ENCODE measurements around the gene CARM1. TPM values are rescaled to one million over a fixed set of nuclear protein-coding genes. Genes with fewer than 3 reads are reported as not detected.
A peak's percentile ranks its signal among the peaks of the same experiment; 100 is the strongest.

The CARM1 gene
- total RNA-seq, 5 donors from 2014 or later (not counting 1 experiment from before 2014, with no cell fraction given): 22.3 to 35.2 (median 30.8) TPM

GRCh38 chr19:10895363-10895762 lies 24.0 kb downstream of the CARM1 start:
- H3K27ac ChIP-seq (ENCODE audit: low read length): no peak overlapping the region
- H3K36me3 Mint-ChIP-seq: no peaks in the 10 kb centered on the region
- CTCF ChIA-PET: no interaction called here

GRCh38 chr19:10895920-10896319 lies 24.6 kb downstream of the CARM1 start:
- H3K27ac ChIP-seq (ENCODE audit: low read length): no peak overlapping the region
- H3K9me3 Mint-ChIP-seq: no peaks in the 10 kb centered on the region
- H3K27me3 ChIP-seq (replicated peaks in 1 of 2; ENCODE audit: control insufficient read depth in 2 of 2, extremely low read depth in 1 of 2, insufficient read depth in 2 of 2, low read length in 1 of 2): no peaks in the 10 kb centered on the region
- ChIA-PET POLR2A (no interaction called here), CTCF (no interaction called here)
- H3K36me3 Mint-ChIP-seq: no peaks in the 10 kb centered on the region
- peaks cover 4 to 15% of the 10 kb centered on the region in 2 experiments for H3K4me1 ChIP-seq (ENCODE audit: control insufficient read depth in 1 of 2, extremely low read depth in 1 of 2, insufficient read depth in 2 of 2, low read length in 2 of 2)
- no peaks in the 10 kb centered on the region for H3K27me3 Mint-ChIP-seq
- peaks cover 0 to 2% of the 10 kb centered on the region in 2 donors for H3K36me3 ChIP-seq (ENCODE audit: control insufficient read depth in 2 of 2, extremely low read depth in 1 of 2, insufficient read depth in 1 of 2, low read length in 1 of 2)
- H3K27ac Mint-ChIP-seq: no peak overlapping the region
- H3K4me1 Mint-ChIP-seq: peaks cover 15 to 21% (median 16%) of the 10 kb centered on the region in 3 donors
- WGBS (ENCODE audit: insufficient coverage): 96% methylated on average over 9 of the region's 12 CpGs
- H3K4me3 Mint-ChIP-seq: no peak overlapping the region
- H3K9me3 ChIP-seq: no peaks in the 10 kb centered on the region
- no peak for DNase-seq
- ATAC-seq (replicated peaks in 1 of 4): no peak
- H3K4me3 ChIP-seq (ENCODE audit: control insufficient read depth in 1 of 2, extremely low read depth in 1 of 2, low read length in 1 of 2): no peak overlapping the region

More at GRCh38 chr19:10895363-10895762, 24.0 kb downstream of the CARM1 start:
- Histone ChIP-seq H3K4me3 (ENCODE audit: control insufficient read depth in 1 of 2, extremely low read depth in 1 of 2, low read length in 1 of 2) (no peak overlapping the region), H3K4me1 (ENCODE audit: control insufficient read depth in 1 of 2, extremely low read depth in 1 of 2, insufficient read depth in 2 of 2, low read length in 2 of 2) (peaks cover 4 to 15% of the 10 kb centered on the region in 2 experiments), H3K9me3 (no peaks in the 10 kb centered on the region), H3K27me3 (replicated peaks in 1 of 2; ENCODE audit: control insufficient read depth in 2 of 2, extremely low read depth in 1 of 2, insufficient read depth in 2 of 2, low read length in 1 of 2) (no peaks in the 10 kb centered on the region), H3K36me3 (ENCODE audit: control insufficient read depth in 2 of 2, extremely low read depth in 1 of 2, insufficient read depth in 1 of 2, low read length in 1 of 2) (peaks cover 0 to 2% of the 10 kb centered on the region in 2 donors)
- Mint-ChIP-seq H3K27me3 (no peaks in the 10 kb centered on the region), H3K27ac (no peak overlapping the region), H3K4me3 (no peak overlapping the region), H3K9me3 (no peaks in the 10 kb centered on the region), H3K4me1 (peaks cover 15 to 21% (median 15%) of the 10 kb centered on the region in 3 donors)
- POLR2A ChIA-PET: no interaction called here
- DNase-seq (no peak), ATAC-seq (replicated peaks in 1 of 4) (no peak)
- 78% methylated on average over 4 of the region's 6 CpGs for WGBS (ENCODE audit: insufficient coverage)

DNA sequence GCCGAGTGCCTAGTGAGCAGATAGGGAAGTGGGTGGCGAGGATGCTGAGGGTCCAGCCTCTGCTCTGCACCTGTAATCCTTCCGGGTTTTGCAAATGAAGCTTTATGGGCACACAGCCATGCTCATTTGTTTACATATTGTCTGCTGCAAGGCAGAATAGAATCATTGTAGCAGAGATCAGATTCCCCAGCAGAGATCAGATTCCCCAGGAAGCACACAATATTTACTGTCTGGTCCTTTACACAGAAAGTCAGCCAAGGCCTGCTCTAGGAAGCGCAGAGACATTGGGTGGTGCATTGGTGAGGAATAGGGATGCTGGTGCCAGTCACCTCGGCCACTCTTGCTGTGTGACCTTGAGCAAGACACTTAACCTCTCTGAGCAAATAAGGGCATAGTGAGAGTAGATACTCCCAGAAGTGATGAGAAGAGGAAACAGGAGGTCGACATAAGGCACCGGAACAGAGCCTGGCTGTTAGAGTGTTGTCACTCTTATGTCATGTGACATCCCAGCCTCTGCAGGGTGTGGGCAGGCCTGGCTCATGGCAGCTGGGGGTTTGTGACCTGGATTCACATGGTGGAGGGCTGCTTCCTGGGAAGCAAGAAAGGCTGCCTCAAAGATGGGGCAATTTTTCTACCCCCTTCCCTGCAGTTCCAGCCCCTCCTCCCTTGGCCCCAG lies 25.6 kb downstream of the CARM1 start:
- no peak overlapping the region for H3K27ac Mint-ChIP-seq
- ChIA-PET POLR2A (no interaction called here), CTCF (no interaction called here)
- no peaks in the 10 kb centered on the region for H3K9me3 Mint-ChIP-seq
- no peaks in the 10 kb centered on the region for H3K9me3 ChIP-seq
- no peaks in the 10 kb centered on the region for H3K27me3 Mint-ChIP-seq
- peaks cover 4 to 15% of the 10 kb centered on the region in 2 experiments for H3K4me1 ChIP-seq (ENCODE audit: control insufficient read depth in 1 of 2, extremely low read depth in 1 of 2, insufficient read depth in 2 of 2, low read length in 2 of 2)
- H3K27me3 ChIP-seq (replicated peaks in 1 of 2; ENCODE audit: control insufficient read depth in 2 of 2, extremely low read depth in 1 of 2, insufficient read depth in 2 of 2, low read length in 1 of 2): no peaks in the 10 kb centered on the region
- ATAC-seq (replicated peaks in 1 of 4) (peak in 2 of 4 experiments; percentile 38 to 52), DNase-seq (no peak)
- no peaks in the 10 kb centered on the region for H3K36me3 Mint-ChIP-seq
- peaks cover 12 to 21% (median 15%) of the 10 kb centered on the region in 3 donors for H3K4me1 Mint-ChIP-seq
- 68% methylated on average over 4 of the region's 7 CpGs for WGBS (ENCODE audit: insufficient coverage)
- no peak overlapping the region for H3K4me3 Mint-ChIP-seq
- H3K27ac ChIP-seq (ENCODE audit: low read length): no peak overlapping the region
- H3K36me3 ChIP-seq (ENCODE audit: control insufficient read depth in 2 of 2, extremely low read depth in 1 of 2, insufficient read depth in 1 of 2, low read length in 1 of 2): peaks cover 0 to 2% of the 10 kb centered on the region in 2 donors
- no peak overlapping the region for H3K4me3 ChIP-seq (ENCODE audit: control insufficient read depth in 1 of 2, extremely low read depth in 1 of 2, low read length in 1 of 2)

GRCh38 chr19:10898633-10899032 lies 27.3 kb downstream of the CARM1 start:
- Histone ChIP-seq H3K4me3 (ENCODE audit: control insufficient read depth in 1 of 2, extremely low read depth in 1 of 2, low read length in 1 of 2) (no peak overlapping the region), H3K27me3 (replicated peaks in 1 of 2; ENCODE audit: control insufficient read depth in 2 of 2, extremely low read depth in 1 of 2, insufficient read depth in 2 of 2, low read length in 1 of 2) (no peaks in the 10 kb centered on the region), H3K27ac (ENCODE audit: low read length) (no peak overlapping the region), H3K36me3 (ENCODE audit: control insufficient read depth in 2 of 2, extremely low read depth in 1 of 2, insufficient read depth in 1 of 2, low read length in 1 of 2) (peaks cover 0 to 2% of the 10 kb centered on the region in 2 donors), H3K9me3 (no peaks in the 10 kb centered on the region), H3K4me1 (ENCODE audit: control insufficient read depth in 1 of 2, extremely low read depth in 1 of 2, insufficient read depth in 2 of 2, low read length in 2 of 2) (peaks cover 4 to 15% of the 10 kb centered on the region in 2 experiments)
- ChIA-PET POLR2A (interaction anchor here in 1 of 2 donors (0.6 kb wide), 1 partner anchor 631 kb away, joined by 8 read pairs; the partner anchor contains the start of gene ECSIT), CTCF (no interaction called here)
- 95% methylated on average over 9 of the region's 10 CpGs for WGBS (ENCODE audit: insufficient coverage)
- Mint-ChIP-seq H3K4me3 (no peak overlapping the region), H3K9me3 (peaks cover 4 to 5% (median 5%) of the 10 kb centered on the region in 3 donors), H3K36me3 (peaks cover 6% of the 10 kb centered on the region), H3K27me3 (no peaks in the 10 kb centered on the region), H3K27ac (no peak overlapping the region), H3K4me1 (peaks cover 11 to 21% (median 15%) of the 10 kb centered on the region in 3 donors)
- DNase-seq: no peak
- ATAC-seq (replicated peaks in 1 of 4): no peak

GRCh38 chr19:10899151-10899653 lies 27.8 kb downstream of the CARM1 start:
- no peak for DNase-seq
- H3K9me3 Mint-ChIP-seq: peaks cover 4 to 5% (median 5%) of the 10 kb centered on the region in 3 donors
- no peaks in the 10 kb centered on the region for H3K27me3 Mint-ChIP-seq
- Histone ChIP-seq H3K4me3 (ENCODE audit: control insufficient read depth in 1 of 2, extremely low read depth in 1 of 2, low read length in 1 of 2) (no peak overlapping the region), H3K4me1 (ENCODE audit: control insufficient read depth in 1 of 2, extremely low read depth in 1 of 2, insufficient read depth in 2 of 2, low read length in 2 of 2) (peaks cover 4 to 15% of the 10 kb centered on the region in 2 experiments), H3K27me3 (replicated peaks in 1 of 2; ENCODE audit: control insufficient read depth in 2 of 2, extremely low read depth in 1 of 2, insufficient read depth in 2 of 2, low read length in 1 of 2) (no peaks in the 10 kb centered on the region), H3K36me3 (ENCODE audit: control insufficient read depth in 2 of 2, extremely low read depth in 1 of 2, insufficient read depth in 1 of 2, low read length in 1 of 2) (no peaks in the 10 kb centered on the region), H3K27ac (ENCODE audit: low read length) (no peak overlapping the region), H3K9me3 (no peaks in the 10 kb centered on the region)
- POLR2A ChIA-PET: no interaction called here
- no peak overlapping the region for H3K27ac Mint-ChIP-seq
- peaks cover 11 to 21% (median 15%) of the 10 kb centered on the region in 3 donors for H3K4me1 Mint-ChIP-seq
- CTCF ChIA-PET: no interaction called here
- no peak overlapping the region for H3K4me3 Mint-ChIP-seq
- peaks cover 6% of the 10 kb centered on the region for H3K36me3 Mint-ChIP-seq
- 89% methylated on average over 7 of the region's 10 CpGs for WGBS (ENCODE audit: insufficient coverage)
- ATAC-seq (replicated peaks in 1 of 4): no peak

GRCh38 chr19:10907925-10908324 lies 36.6 kb downstream of the CARM1 start:
- CTCF ChIA-PET: no interaction called here
- H3K27me3 Mint-ChIP-seq: no peaks in the 10 kb centered on the region

More at GRCh38 chr19:10907925-10908324, 36.6 kb downstream of the CARM1 start:
- H3K9me3 Mint-ChIP-seq: peaks cover 2 to 3% (median 3%) of the 10 kb centered on the region in 3 donors
- no peak overlapping the region for H3K27ac Mint-ChIP-seq
- H3K4me1 ChIP-seq (ENCODE audit: control insufficient read depth in 1 of 2, extremely low read depth in 1 of 2, insufficient read depth in 2 of 2, low read length in 2 of 2): no peaks in the 10 kb centered on the region
- H3K36me3 Mint-ChIP-seq: peaks cover 13% of the 10 kb centered on the region
- H3K4me1 Mint-ChIP-seq: no peaks in the 10 kb centered on the region
- no peak for ATAC-seq (replicated peaks in 1 of 4)
- WGBS (ENCODE audit: insufficient coverage): 97% methylated on average over 12 of the region's 14 CpGs
- H3K27me3 ChIP-seq (replicated peaks in 1 of 2; ENCODE audit: control insufficient read depth in 2 of 2, extremely low read depth in 1 of 2, insufficient read depth in 2 of 2, low read length in 1 of 2): no peaks in the 10 kb centered on the region
- H3K36me3 ChIP-seq (ENCODE audit: control insufficient read depth in 2 of 2, extremely low read depth in 1 of 2, insufficient read depth in 1 of 2, low read length in 1 of 2): peaks cover 12 to 37% of the 10 kb centered on the region in 2 donors
- no peak overlapping the region for H3K4me3 Mint-ChIP-seq
- H3K27ac ChIP-seq (ENCODE audit: low read length): no peak overlapping the region
- DNase-seq: no peak
- H3K4me3 ChIP-seq (ENCODE audit: control insufficient read depth in 1 of 2, extremely low read depth in 1 of 2, low read length in 1 of 2): no peak overlapping the region
- POLR2A ChIA-PET: no interaction called here
- H3K9me3 ChIP-seq: no peaks in the 10 kb centered on the region

All from T-cell (primary cell).